ENCODE data around the gene GULP1.

DNA sequence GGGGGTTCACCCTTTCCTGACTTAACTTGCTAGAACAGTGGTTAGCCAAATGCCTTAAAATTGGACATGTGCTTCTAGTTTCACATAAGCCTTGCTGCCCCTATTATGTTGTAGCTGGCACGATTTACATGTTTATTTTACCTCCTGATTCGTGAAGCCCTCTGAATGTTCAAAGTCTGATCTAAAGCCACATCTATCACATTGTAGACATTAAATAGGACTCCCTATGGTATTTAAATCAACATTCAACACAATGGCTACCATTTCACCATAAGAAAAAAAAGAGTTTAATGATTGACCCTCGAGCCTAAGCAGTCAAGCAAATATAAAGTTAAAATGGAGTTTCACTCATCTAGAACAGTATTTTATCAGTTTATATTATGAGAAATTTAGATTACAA is 151.5 kb downstream of the GULP1 start:
- TF ChIP-seq TAF1 (IDR thresholded peaks at IDR 0.05; ENCODE audit: borderline replicate concordance, insufficient read depth, low read length) (no peak), POLR2AphosphoS5 (IDR thresholded peaks at IDR 0.05; ENCODE audit: low read depth, low read length) (no peak), SIN3A (IDR thresholded peaks at IDR 0.05; ENCODE audit: borderline replicate concordance, insufficient read depth, low read length) (no peak), FOXP2 (optimal IDR thresholded peaks at IDR 0.05; ENCODE audit: borderline replicate concordance, extremely low read depth, extremely low read length, insufficient read depth) (no peak)
- TF ChIP-seq, protein P1, sequence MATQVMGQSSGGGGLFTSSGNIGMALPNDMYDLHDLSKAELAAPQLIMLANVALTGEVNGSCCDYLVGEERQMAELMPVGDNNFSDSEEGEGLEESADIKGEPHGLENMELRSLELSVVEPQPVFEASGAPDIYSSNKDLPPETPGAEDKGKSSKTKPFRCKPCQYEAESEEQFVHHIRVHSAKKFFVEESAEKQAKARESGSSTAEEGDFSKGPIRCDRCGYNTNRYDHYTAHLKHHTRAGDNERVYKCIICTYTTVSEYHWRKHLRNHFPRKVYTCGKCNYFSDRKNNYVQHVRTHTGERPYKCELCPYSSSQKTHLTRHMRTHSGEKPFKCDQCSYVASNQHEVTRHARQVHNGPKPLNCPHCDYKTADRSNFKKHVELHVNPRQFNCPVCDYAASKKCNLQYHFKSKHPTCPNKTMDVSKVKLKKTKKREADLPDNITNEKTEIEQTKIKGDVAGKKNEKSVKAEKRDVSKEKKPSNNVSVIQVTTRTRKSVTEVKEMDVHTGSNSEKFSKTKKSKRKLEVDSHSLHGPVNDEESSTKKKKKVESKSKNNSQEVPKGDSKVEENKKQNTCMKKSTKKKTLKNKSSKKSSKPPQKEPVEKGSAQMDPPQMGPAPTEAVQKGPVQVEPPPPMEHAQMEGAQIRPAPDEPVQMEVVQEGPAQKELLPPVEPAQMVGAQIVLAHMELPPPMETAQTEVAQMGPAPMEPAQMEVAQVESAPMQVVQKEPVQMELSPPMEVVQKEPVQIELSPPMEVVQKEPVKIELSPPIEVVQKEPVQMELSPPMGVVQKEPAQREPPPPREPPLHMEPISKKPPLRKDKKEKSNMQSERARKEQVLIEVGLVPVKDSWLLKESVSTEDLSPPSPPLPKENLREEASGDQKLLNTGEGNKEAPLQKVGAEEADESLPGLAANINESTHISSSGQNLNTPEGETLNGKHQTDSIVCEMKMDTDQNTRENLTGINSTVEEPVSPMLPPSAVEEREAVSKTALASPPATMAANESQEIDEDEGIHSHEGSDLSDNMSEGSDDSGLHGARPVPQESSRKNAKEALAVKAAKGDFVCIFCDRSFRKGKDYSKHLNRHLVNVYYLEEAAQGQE (IDR thresholded peaks at IDR 0.05; ENCODE audit: insufficient read depth in 1 of 2, low read depth in 2 of 2, low read length in 2 of 2): no peak
